HCT116 (cell line): ENCODE results near the gene BBLN. TPM values are rescaled to one million over a fixed set of nuclear protein-coding genes. Genes with fewer than 3 reads are reported as not detected.
A peak's percentile ranks its signal among the peaks of the same experiment; 100 is the strongest.

Source experiments
- ATAC-seq: fragments of 200-7000 bp; cut with Tn5 transposase; 2 replicates; pipeline ENCODE4 v1.9.1; 2020; ENCODE audit warnings: mild to moderate bottlenecking, moderate library complexity
- BruUV-seq: library from RNA; stranded (reverse); fragments of 400-500 nt; replicated peaks from 2 replicates; lab custom pipeline; 2021; lab: Mats Ljungman, UMichigan
- CTCF ChIA-PET: fragments of 300-600 bp; sonication (Branson Sonifier 250); formaldehyde crosslinking; loops from one replicate; lab custom pipeline; 2021; ENCODE audit warnings: antibody characterized with exemption; lab: Charles Lee
- POLR2A ChIA-PET: fragments of 300-600, 350-600 bp; sonication (Branson Sonifier 250); formaldehyde crosslinking; loops from one replicate; lab custom pipeline; 2021; ENCODE audit warnings: antibody characterized with exemption; lab: Charles Lee
- RAD21 ChIA-PET, 2 experiments: fragments of 300-600 bp; sonication (Branson Sonifier 250); formaldehyde crosslinking; loops; one replicate each; lab custom pipeline; 2023; ENCODE audit warnings: low total read pairs in 2 of 2; ENCODE audit not compliant: uncharacterized antibody in 2 of 2, unreplicated experiment in 2 of 2, low non-redundant PET in 1 of 2; lab: Charles Lee
- DNase-seq: peaks from one replicate; pipeline ENCODE4 v3.0.0-alpha.2; 2010; ENCODE audit warnings: low read depth, low spot score
- H2AFZ ChIP-seq: fragments of 200-600 bp; shearing (Covaris generic), sonication (generic); 2 replicates; pipeline ENCODE4 v1.6.1; 2017; ENCODE audit warnings: low read depth, mixed run types, mixed read lengths, antibody characterized with exemption, low read length; ENCODE audit not compliant: poor library complexity, severe bottlenecking
- H3K27ac ChIP-seq: 2 replicates; pipeline ENCODE4 v1.5.1; 2012; ENCODE audit warnings: low read depth, low read length
- H3K27me3 ChIP-seq: fragments of 200-600 bp; sonication (generic); 2 replicates; pipeline ENCODE4 v1.6.1; 2016; ENCODE audit warnings: mixed run types, low read length, mixed read lengths; ENCODE audit not compliant: insufficient read depth
- H3K36me3 ChIP-seq, 2 experiments: fragments of 200-500 bp in 1 of 2; fragments of 200-600 bp in 1 of 2; sonication (Bioruptor generic) in 1 of 2; sonication (generic) in 1 of 2; 2 replicates each; pipeline versions ENCODE4 v1.5.1 to v1.6.1; 2014 to 2016; ENCODE audit warnings: low read length in 2 of 2, inconsistent platforms in 1 of 2, mixed read lengths in 1 of 2, mixed run types in 1 of 2; ENCODE audit not compliant: insufficient read depth in 2 of 2, control insufficient read depth in 1 of 2
- H3K4me1 ChIP-seq, 2 experiments: fragments of 200-600 bp in 1 of 2; sonication (generic) in 1 of 2; 2 replicates each; pipeline versions ENCODE4 v1.5.1 to v1.6.1; 2012 to 2017; ENCODE audit warnings: low read length in 2 of 2, inconsistent platforms in 1 of 2, mild to moderate bottlenecking in 1 of 2, mixed read lengths in 1 of 2, mixed run types in 1 of 2, moderate library complexity in 1 of 2; ENCODE audit not compliant: insufficient read depth in 2 of 2, control insufficient read depth in 1 of 2
- H3K4me2 ChIP-seq: fragments of 200-600 bp; sonication (generic); 2 replicates; pipeline ENCODE4 v1.6.1; 2017; ENCODE audit warnings: mixed run types, low read length, mixed read lengths
- H3K4me3 ChIP-seq, 2 experiments: fragments of 200-600 bp in 1 of 2; sonication (generic) in 1 of 2; replicated peaks in 1 of 2; 2 replicates each; pipeline ENCODE4 v1.5.1; 2011 to 2016; ENCODE audit warnings: low read length in 2 of 2, control low read depth in 1 of 2, low read depth in 1 of 2, mild to moderate bottlenecking in 1 of 2, mixed read lengths in 1 of 2, mixed run types in 1 of 2
- H3K79me2 ChIP-seq: fragments of 200-600 bp; sonication (generic); 2 replicates; pipeline ENCODE4 v1.6.1; 2017; ENCODE audit warnings: mild to moderate bottlenecking, mixed run types, low read length, moderate library complexity, mixed read lengths; ENCODE audit not compliant: insufficient read depth
- H3K9ac ChIP-seq: fragments of 200-600 bp; sonication (generic); 2 replicates; pipeline ENCODE4 v1.6.1; 2016; ENCODE audit warnings: low read length, mixed read lengths
- H3K9me2 ChIP-seq: fragments of 200-600 bp; sonication (generic), shearing (Covaris generic); 2 replicates; pipeline ENCODE4 v1.6.1; 2017; ENCODE audit warnings: mixed run types, mild to moderate bottlenecking, moderate library complexity; ENCODE audit not compliant: insufficient read depth
- H3K9me3 ChIP-seq, 2 experiments: fragments of 200-500 bp in 1 of 2; fragments of 200-600 bp in 1 of 2; sonication (Bioruptor generic) in 1 of 2; sonication (generic) in 1 of 2; 2 replicates each; pipeline ENCODE4 v1.6.1; 2014 to 2017; ENCODE audit warnings: low read length in 2 of 2, mixed read lengths in 2 of 2, inconsistent platforms in 1 of 2, low read depth in 1 of 2, mild to moderate bottlenecking in 1 of 2, mixed run types in 1 of 2, moderate library complexity in 1 of 2; ENCODE audit not compliant: control insufficient read depth in 1 of 2, insufficient read depth in 1 of 2
- H4K20me1 ChIP-seq: fragments of 200-600 bp; sonication (generic), shearing (Covaris generic); 2 replicates; pipeline ENCODE4 v1.6.1; 2017; ENCODE audit warnings: mixed run types, mild to moderate bottlenecking, moderate library complexity; ENCODE audit not compliant: insufficient read depth
- CBX3 ChIP-seq: IDR thresholded peaks from 2 replicates; pipeline ENCODE4 v1.6.1; 2012; ENCODE audit warnings: low read depth
- CEBPB ChIP-seq: IDR thresholded peaks from 2 replicates; pipeline ENCODE4 v1.6.1; 2012; ENCODE audit warnings: low read depth
- EGR1 ChIP-seq: IDR thresholded peaks from 2 replicates; pipeline ENCODE4 v1.6.1; 2012; ENCODE audit warnings: low read depth
- ELF1 ChIP-seq: IDR thresholded peaks from 2 replicates; pipeline ENCODE4 v1.6.1; 2012; ENCODE audit warnings: low read depth, borderline replicate concordance
- EZH2 ChIP-seq: fragments of 200-600 bp; sonication (generic); IDR thresholded peaks from 2 replicates; pipeline ENCODE4 v1.6.1; 2017; ENCODE audit warnings: antibody characterized with exemption, mixed run types
- EZH2phosphoT487 ChIP-seq: fragments of 200-600 bp; IDR thresholded peaks from 2 replicates; pipeline ENCODE4 v1.6.1; 2018; ENCODE audit warnings: antibody characterized with exemption, borderline replicate concordance
- FOSL1 ChIP-seq: IDR thresholded peaks from 2 replicates; pipeline ENCODE4 v1.6.1; 2012; ENCODE audit warnings: low read depth
- JUND ChIP-seq: IDR thresholded peaks from 2 replicates; pipeline ENCODE4 v1.6.1; 2012
- POLR2A ChIP-seq: IDR thresholded peaks from 2 replicates; pipeline ENCODE4 v1.7.0; 2011; ENCODE audit warnings: borderline replicate concordance; ENCODE audit not compliant: insufficient read depth, insufficient read length; ENCODE audit errors: extremely low read depth
- POLR2AphosphoS5 ChIP-seq: IDR thresholded peaks from 2 replicates; pipeline ENCODE4 v1.6.1; 2011; ENCODE audit warnings: mild to moderate bottlenecking, low read depth, low read length, moderate library complexity
- RAD21 ChIP-seq: IDR thresholded peaks from 2 replicates; pipeline ENCODE4 v1.6.1; 2012; ENCODE audit warnings: low read depth, mild to moderate bottlenecking
- SP1 ChIP-seq: IDR thresholded peaks from 2 replicates; pipeline ENCODE4 v1.6.1; 2012; ENCODE audit warnings: low read depth
- SRF ChIP-seq: IDR thresholded peaks from 2 replicates; pipeline ENCODE4 v1.6.1; 2012; ENCODE audit warnings: low read depth
- TCF7L2 ChIP-seq: IDR thresholded peaks from 2 replicates; pipeline ENCODE4 v1.7.0; 2011; ENCODE audit warnings: borderline replicate concordance, inconsistent platforms; ENCODE audit not compliant: insufficient read depth, insufficient read length; ENCODE audit errors: extremely low read depth
- ZFX ChIP-seq: fragments of 450-650 bp; IDR thresholded peaks from 2 replicates; pipeline ENCODE4 v1.6.1; 2017
- ZNF274 ChIP-seq: fragments of 200-500 bp; sonication (Bioruptor generic); IDR thresholded peaks from 2 replicates; pipeline ENCODE4 v1.6.1; 2014; ENCODE audit warnings: mild to moderate bottlenecking, low read depth, low read length, inconsistent platforms
- intact Hi-C: fragments of 100-400 bp; cut with micrococcal nuclease; formaldehyde crosslinking; loops from 2 replicates; pipeline ENCODE4 v1.10.0; 2022
- total RNA-seq: library from RNA; stranded (reverse); gene quantifications from one replicate; pipeline ENCODE4 v1.2.1, GENCODE V29; 2021; ENCODE audit not compliant: unreplicated experiment
- TF ChIP-seq, protein P1 (sequence below): IDR thresholded peaks from 2 replicates; pipeline ENCODE4 v1.6.1; 2012
- TF ChIP-seq, protein P2 (sequence below), 3 experiments: fragments of 200-600 bp in 1 of 3; sonication (generic) in 1 of 3; IDR thresholded peaks in 2 of 3; conservative IDR thresholded peaks in 1 of 3; 2 replicates each; pipeline ENCODE4 v1.5.1; 2012 to 2017; ENCODE audit warnings: low read depth in 2 of 3, low read length in 2 of 3, antibody characterized with exemption in 1 of 3, borderline replicate concordance in 1 of 3, control low read depth in 1 of 3, mild to moderate bottlenecking in 1 of 3, mixed read lengths in 1 of 3, mixed run types in 1 of 3, moderate library complexity in 1 of 3; ENCODE audit not compliant: insufficient read depth in 1 of 3
- TF ChIP-seq, protein P3 (sequence below): IDR thresholded peaks from 2 replicates; pipeline ENCODE4 v1.6.1; 2012; ENCODE audit warnings: low read depth

BBLN gene
- total RNA-seq, 1 experiment from 2014 or later, result 119 TPM

DNA sequence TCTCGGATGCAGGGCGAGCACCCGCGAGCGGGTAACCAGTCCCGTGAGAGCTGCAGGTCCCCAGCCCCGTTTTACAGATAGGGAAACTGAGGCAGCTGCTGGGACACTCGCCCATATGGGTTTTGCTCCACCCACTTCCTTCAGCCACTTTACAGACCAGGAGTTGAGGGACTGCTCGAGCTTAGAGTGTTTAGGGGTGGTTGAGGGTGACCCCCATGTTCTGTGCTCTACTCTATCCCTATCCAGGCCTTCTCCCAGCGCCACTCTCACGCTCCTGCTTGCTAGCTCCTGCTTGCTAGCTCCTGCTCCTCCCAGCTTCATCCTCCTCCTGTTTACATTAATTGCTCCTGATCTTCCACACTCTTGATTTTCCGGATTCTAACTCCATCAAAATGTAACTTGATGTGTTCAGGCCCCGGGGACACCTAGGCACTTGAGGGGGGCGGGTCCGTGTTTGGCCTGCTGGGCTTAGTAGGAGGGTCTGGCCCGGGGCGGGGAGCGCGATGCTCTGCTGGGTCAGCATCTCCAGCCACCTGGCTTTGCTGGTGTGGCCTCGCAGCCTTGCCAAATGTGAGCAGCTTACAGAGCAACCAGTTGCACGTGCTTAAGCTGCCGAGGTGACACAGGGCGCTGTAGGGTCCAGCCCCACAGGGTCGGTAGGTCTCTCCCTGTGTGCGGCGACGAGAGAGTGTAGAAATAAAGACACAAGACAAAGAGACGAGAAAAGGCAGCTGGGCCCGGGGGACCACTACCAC, 31.1 kb upstream of the BBLN start:
- peaks cover 0 to 10% of the 10 kb centered on the region in 2 experiments; a peak in 1 of 4 replicates for H3K36me3 ChIP-seq
- BruUV-seq, result TSS peak; percentile 95
- H3K79me2 ChIP-seq, result peaks cover 34% of the 10 kb centered on the region
- TF ChIP-seq EZH2phosphoT487 (no peak), RAD21 (no peak), EZH2 (no peak), POLR2AphosphoS5 (no peak), ZFX (no peak), EGR1 (no peak), CEBPB (no peak), ZNF274 (no peak), POLR2A (no peak), TCF7L2 (no peak), CBX3 (no peak), ELF1 (no peak), JUND (no peak), SRF (no peak), FOSL1 (no peak), SP1 (no peak)
- TF ChIP-seq, protein P1, sequence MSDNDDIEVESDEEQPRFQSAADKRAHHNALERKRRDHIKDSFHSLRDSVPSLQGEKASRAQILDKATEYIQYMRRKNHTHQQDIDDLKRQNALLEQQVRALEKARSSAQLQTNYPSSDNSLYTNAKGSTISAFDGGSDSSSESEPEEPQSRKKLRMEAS, result no peak
- TF ChIP-seq, protein P2, sequence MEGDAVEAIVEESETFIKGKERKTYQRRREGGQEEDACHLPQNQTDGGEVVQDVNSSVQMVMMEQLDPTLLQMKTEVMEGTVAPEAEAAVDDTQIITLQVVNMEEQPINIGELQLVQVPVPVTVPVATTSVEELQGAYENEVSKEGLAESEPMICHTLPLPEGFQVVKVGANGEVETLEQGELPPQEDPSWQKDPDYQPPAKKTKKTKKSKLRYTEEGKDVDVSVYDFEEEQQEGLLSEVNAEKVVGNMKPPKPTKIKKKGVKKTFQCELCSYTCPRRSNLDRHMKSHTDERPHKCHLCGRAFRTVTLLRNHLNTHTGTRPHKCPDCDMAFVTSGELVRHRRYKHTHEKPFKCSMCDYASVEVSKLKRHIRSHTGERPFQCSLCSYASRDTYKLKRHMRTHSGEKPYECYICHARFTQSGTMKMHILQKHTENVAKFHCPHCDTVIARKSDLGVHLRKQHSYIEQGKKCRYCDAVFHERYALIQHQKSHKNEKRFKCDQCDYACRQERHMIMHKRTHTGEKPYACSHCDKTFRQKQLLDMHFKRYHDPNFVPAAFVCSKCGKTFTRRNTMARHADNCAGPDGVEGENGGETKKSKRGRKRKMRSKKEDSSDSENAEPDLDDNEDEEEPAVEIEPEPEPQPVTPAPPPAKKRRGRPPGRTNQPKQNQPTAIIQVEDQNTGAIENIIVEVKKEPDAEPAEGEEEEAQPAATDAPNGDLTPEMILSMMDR (IDR thresholded peaks at IDR 0.05 in 2 of 3, conservative IDR thresholded peaks at IDR 0.05 in 1 of 3; ENCODE audit: borderline replicate concordance in 1 of 3, insufficient read depth in 1 of 3, low read depth in 2 of 3, low read length in 2 of 3), result no peak
- TF ChIP-seq, protein P3, sequence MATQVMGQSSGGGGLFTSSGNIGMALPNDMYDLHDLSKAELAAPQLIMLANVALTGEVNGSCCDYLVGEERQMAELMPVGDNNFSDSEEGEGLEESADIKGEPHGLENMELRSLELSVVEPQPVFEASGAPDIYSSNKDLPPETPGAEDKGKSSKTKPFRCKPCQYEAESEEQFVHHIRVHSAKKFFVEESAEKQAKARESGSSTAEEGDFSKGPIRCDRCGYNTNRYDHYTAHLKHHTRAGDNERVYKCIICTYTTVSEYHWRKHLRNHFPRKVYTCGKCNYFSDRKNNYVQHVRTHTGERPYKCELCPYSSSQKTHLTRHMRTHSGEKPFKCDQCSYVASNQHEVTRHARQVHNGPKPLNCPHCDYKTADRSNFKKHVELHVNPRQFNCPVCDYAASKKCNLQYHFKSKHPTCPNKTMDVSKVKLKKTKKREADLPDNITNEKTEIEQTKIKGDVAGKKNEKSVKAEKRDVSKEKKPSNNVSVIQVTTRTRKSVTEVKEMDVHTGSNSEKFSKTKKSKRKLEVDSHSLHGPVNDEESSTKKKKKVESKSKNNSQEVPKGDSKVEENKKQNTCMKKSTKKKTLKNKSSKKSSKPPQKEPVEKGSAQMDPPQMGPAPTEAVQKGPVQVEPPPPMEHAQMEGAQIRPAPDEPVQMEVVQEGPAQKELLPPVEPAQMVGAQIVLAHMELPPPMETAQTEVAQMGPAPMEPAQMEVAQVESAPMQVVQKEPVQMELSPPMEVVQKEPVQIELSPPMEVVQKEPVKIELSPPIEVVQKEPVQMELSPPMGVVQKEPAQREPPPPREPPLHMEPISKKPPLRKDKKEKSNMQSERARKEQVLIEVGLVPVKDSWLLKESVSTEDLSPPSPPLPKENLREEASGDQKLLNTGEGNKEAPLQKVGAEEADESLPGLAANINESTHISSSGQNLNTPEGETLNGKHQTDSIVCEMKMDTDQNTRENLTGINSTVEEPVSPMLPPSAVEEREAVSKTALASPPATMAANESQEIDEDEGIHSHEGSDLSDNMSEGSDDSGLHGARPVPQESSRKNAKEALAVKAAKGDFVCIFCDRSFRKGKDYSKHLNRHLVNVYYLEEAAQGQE, result no peak
- TF ChIP-seq, all 23 proteins: peak for 0
- Histone ChIP-seq H3K4me1 (peaks cover 9 to 31% of the 10 kb centered on the region in 2 experiments), H3K27ac (peak overlapping the region; percentile 99), H3K9me2 (no peaks in the 10 kb centered on the region), H4K20me1 (peaks cover 9% of the 10 kb centered on the region; the same call in 1 of the 2 replicates), H3K9ac (peak overlapping the region; percentile 92), H3K27me3 (peaks cover 3% of the 10 kb centered on the region; the same call in 1 of the 2 replicates), H3K9me3 (peaks cover 4 to 6% of the 10 kb centered on the region in 2 experiments; a peak in 2 of 4 replicates), H3K4me3 (peak overlapping the region; percentile 90 to 92), H3K4me2 (peak overlapping the region; percentile 91), H2AFZ (no peak overlapping the region)
- CTCF ChIA-PET, result interaction anchor here (1.0 to 1.7 kb wide), 2 partner anchors 11 to 30 kb away, joined by 3 to 14 read pairs; no protein-coding TSS in a partner anchor
- RAD21 ChIA-PET, result no interaction called here
- ATAC-seq (no peak), DNase-seq (no peak)
- POLR2A ChIA-PET, result interaction anchor here (0.6 to 0.9 kb wide), 2 partner anchors 13 to 160 kb away, joined by 3 read pairs; no protein-coding TSS in a partner anchor
- intact Hi-C loops, result no loop called here
